GM18870 (cell line): ENCODE measurements around the gene SLC39A7.
"Not testable (repeated sequence)": the region's sequence is repeated elsewhere in the genome, so short reads cannot be mapped to it uniquely, and the experiment has no call there.

Source experiments
- ATAC-seq: cut with Tn5 transposase; IDR thresholded peaks from one replicate; pipeline ENCODE4 v1.9.1; 2021; ENCODE audit warnings: moderate library complexity; ENCODE audit not compliant: unreplicated experiment

Gene SLC39A7

DNA sequence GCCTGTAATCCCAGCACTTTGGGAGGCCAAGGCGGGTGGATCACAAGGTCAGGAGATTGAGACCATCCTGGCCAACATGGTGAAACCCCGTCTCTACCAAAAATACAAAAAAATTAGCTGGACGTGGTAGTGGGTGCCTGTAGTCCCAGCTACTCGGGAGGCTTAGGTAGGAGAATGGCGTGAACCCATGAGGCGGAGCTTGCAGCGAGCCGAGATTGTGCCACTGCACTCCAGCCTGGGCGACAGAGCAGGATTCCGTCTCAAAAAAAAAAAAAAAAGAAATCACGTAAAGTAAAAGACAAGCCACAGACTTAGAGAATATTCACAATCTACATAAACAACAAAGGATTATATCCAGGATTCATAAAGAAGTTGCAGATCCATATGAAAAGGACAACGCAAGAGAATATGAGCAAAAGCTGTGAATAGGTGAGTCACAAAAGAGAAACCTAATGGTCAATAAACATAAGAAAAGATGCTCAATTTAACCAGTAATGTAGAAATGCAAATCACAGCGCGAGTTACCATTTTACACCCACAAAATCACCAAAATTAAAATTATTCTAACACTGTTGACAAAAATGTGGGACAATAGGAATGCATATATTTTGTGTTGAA is 25.9 kb downstream of the SLC39A7 start:
- not testable (repeated sequence) for ATAC-seq

DNA sequence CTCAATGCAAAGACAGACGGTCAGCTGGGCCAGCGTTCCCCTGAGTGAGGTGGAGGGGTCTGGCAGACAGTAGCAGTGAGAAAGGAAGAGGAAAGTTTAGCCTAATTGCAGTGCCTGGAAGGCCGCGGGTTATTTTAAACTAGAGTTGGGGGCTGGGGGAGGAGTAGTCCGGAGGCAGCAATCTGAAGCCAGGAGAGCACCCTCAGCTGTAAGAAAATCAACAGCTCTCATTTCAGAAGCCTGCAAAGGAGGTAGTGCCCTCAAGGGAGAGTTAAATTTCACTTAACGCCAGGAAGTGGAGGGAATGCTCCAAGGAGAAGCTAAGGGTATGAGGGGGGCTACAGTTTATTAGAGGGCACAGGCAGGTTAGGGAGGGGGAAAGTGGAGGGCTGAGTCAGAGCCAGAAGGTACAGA is 34.6 kb downstream of the SLC39A7 start:
- ATAC-seq: no peak

DNA sequence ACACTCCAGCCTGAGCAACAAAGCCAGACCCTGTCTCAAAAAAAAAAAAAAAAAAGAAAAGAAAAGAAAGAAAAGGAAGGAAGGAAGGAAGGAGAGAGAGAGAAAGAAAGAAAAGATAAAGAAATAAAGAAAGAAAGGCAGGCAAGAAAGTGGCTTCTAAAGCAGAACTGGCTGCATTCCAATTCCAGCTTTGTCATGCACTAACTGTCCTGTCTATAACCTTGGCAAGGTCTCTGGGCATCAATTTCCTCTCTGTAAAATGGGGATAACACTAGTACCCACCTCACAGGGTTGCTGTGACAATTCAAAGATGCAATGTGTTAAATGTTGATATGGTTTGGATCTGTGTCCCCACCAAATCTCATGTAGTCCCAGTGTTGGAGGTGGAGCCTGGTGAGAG is 35.7 kb downstream of the SLC39A7 start:
- no peak for ATAC-seq

DNA sequence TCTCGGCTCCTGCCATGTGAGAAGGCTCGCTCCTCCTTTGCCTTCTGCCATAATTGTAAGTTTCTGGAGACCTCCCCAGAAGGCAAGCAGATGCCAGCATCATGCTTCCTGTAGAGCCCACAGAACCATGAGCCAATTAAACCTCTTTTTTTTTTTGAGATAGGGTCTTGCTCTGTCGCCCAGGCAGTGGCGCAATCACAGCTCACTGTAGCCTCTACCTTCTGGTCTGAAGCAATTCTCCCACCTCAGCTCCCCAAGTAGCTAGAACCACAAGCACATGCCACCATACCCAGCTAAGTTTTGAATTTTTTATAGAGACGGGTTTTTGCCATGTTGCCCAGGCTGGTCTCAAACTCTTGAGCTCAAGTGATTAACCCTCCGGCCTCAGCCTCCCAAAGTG is 36.2 kb downstream of the SLC39A7 start:
- no peak for ATAC-seq

DNA sequence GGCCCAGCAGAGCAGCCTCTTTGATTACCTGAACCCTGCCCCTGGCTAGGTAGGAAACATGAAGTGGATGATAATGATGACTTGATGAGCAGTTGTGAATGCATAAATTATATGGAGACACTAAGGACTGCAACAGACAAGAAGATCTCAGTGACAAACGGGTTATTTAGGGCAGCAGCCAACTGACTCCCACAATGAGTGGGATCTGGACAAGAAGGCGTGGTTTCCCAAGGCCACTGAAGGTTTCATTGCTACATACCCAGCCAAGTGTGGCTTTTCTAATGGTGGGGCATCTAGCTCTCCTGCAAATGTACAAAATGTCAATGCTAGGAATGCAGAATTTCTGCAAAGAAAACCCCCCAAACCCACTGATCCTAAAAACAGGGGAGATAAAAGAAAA is 37.1 kb downstream of the SLC39A7 start:
- no peak for ATAC-seq

DNA sequence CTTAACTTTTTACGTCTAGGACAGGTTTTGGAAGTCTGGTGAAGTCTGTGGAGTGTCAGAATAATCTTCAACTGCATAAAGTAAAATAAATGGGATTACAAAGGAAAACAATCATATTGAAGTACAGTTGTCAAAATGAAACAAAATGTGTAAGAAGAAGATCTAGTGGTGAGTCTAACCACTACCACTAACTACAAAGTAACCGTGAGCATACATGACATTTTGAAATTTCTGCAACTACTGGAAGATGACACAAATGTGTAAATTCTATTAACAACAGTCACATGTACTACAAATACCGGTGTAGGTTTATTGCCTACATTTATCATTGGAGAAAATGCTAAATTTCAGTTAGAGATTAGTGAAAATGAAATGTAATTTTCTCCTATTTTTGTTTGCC is 41.3 kb downstream of the SLC39A7 start:
- no peak for ATAC-seq

DNA sequence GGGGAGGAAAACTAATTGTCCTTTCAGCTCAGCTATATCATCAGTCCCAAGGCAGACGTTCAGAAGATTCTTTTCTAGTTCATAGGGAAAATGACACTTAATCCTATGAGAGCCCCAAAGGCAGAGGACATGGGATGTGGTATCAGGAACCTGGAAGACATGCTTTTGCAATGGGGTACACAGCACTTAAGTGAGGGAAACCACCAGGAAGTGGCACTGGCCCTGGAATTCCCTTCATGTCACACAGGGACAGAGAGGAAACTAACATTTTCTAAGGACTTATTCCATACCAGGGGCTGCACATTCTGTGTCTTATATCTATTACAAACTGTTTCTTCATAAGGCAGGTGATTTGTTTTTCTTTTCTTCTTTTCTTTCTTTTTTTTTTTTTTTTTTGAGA is 42.8 kb downstream of the SLC39A7 start:
- no peak for ATAC-seq

DNA sequence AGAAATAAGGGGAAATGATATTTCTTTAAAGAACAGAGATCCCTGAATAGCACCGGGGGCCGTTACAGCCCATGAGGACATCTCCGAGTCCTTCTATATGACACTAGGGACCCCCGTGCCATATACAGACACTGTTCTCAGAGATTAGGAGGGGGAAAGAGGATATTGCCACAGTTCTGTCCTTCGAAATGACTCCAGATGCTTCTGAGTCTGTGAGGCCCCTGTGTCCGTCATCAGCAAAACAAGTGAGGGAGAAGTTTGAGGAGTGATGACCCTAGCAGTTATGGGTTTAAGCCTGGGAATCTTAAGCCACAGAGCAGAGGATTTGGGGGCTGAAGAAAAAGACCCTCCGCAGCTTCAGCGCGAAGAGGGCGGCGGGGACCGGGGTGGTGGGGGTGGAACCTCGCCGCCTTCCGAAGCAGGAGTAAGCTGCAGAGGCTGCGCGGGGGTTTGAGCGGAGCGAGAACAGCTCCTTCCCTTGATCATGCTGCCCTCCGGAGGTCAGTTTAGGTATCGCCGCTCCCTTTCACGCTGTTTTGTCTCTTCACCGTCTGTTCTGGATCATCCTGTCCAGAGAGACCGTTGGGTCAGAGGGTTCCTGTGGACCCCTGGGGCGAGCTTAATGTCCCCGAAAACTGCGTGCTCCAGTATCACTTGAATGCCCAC is 47.4 kb downstream of the SLC39A7 start:
- no peak for ATAC-seq

DNA sequence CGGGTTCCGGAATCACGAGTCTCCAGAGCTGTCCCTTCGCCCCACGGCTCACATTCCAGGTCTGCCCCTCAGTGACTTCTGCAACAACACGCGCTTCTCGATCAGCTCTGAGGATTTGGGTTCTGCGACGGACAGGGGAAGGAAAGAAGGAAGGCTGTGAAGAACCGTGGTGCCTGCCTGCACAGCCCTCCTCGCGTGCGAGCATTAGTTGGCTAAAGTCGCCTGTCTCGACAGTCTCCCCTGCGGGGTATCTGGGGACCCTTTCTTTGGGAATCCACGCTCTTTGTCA is 47.9 kb downstream of the SLC39A7 start:
- ATAC-seq: no peak

DNA sequence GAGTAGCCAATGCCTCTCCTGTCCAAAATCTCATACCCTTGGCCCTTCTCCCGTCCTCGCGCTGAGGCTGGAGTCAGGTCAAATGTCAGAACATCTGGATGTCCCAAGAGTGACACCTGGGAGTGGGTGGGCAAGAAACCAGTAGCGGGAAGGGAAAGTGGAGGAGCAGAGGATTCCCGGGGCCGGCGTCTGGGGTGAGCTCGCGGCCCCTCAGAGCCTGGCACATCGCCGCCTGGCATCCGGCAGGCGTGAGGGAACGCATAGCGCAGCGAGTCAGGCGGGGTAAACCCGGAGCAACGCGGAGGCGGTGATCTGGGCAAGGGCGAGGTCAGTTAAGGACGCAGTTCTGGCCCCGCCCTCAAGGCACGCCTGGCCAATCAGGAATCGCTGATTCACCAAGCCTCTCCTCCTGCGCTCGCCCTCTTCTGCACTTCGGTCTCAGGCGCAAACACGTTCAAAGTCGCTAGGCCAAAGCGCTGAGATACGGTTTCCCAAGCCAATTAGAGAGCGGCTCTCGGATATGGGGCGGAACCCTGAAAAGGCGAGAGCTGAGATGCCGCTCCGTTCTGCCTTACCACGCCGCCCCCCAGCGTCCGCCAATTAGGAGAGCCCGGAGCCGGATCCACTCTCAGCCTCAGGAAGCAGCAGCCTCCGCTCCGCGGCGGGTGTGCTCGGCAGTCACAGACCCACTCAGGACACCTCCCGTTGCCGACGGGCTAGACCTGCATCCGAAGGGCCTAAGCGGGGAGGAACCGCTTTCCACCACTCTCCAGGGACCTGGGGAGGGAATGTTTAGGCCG is 48.5 kb downstream of the SLC39A7 start:
- ATAC-seq: peak; percentile 89

DNA sequence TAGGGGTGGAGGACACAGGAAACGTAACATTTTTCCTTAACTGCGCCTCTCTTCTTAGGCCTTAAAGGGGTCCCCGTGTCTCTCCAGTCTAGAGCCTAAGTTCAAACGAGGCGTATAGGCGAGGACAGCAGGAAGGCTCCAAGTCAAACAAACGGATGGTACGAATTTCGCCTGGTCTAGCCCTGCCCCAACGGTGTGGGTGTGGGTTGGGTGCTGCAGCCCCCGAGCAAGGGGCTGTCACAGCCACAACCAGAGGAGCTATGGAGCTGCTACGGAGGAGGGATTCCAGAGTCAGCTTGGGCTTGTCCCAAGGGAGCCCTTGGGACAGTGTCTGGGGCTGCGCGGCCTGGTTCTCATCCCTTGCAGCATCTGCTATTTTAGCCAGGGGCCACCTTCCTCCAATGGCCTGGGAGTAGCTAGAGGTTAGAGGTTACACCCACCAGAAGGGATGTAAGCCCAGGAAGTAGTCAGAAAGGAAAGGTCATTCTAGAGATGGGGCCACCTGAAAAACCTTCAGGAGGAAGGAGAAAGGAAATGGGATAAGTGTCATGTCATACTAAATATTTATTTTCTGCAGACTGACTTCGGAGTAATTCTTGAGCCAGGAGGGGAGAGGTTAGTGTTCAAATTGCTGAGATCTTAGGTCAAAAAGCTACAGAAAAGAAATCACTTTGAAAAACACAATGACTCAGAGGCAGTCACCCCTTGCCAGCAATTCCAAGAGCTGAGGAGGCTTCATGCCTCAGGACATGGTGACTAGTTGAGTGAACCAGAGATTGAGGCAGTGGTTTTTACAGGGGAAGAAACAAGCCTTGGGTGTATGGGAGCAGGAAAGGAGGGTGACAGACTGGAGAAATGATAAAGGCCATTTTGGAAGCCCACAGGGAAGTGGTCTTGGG is 49.3 kb downstream of the SLC39A7 start:
- no peak for ATAC-seq

DNA sequence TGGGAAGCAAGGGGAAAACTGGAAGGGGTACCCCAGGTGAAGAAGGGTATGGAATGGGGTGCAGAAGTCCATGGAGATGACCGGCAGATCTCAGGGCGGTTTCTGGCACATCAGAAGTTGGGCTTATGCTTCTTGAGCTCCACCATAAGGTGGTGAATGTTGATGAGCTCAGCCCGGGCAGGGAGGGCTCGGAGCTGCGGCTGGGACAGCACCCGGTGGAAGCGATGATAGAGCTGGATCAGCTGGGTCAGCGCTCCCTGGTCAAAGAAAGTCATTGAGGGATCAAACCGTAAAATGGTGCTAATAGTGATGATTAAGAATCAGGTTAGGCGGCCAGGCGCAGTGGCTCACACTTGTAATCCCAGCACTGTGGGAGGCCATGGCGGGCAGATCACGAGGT is 50.1 kb downstream of the SLC39A7 start:
- ATAC-seq: no peak

DNA sequence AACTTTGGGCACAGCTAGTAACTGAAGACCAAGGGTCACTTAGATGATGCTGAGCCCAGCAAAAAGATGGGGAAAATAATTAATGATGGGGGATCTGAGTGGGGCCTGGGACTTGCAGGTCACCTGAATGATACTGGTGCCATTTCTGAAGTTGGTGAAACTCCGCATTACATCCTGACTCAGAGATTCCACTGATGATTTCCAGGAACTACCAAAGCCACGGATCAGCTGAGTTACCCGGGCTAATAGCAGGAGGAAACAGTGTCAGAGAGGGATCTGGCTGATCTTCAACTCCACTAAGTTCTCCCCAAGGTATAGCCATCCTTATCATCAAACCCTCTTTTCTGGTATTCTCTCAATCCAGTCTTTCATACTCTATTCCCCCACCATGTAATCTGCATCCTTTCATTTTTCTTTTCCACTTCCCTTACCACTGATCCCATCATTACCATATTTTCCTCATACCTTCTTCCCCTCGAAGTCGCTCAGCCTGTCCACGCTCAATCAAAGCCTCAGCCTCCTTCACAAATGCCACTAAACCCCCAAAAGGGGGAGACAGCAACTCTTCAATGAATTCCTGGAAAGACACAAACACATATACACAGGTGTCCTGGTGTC is 50.8 kb downstream of the SLC39A7 start:
- ATAC-seq: no peak

DNA sequence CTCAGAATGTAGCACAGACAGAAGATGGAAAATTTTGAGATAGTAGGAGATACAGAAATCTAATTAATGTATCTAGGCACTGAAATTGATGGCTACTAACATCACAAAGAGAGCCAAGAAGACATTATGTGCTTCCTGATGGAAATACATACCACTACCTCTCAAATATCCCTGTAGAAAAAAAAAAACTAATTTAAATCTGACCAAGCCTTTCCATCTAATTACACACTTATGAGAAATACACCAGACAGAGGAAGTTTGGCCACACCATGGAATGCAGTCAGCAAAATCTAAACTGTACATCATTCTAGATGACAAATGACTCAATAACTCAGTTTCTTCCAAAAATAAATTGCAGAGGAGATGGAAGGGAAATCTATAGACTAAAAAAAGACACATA is 52.1 kb downstream of the SLC39A7 start:
- no peak for ATAC-seq
